NCI-H2107 treated with DMSO at 0.1 percent for 48 hours (cell line): ENCODE data around the gene TNFRSF1B.

Experiments used
- DNase-seq: peaks from one replicate; lab custom pipeline; 2025; ENCODE audit not compliant: unreplicated experiment; lab: John Stamatoyannopoulos, UW

The TNFRSF1B gene

DNA sequence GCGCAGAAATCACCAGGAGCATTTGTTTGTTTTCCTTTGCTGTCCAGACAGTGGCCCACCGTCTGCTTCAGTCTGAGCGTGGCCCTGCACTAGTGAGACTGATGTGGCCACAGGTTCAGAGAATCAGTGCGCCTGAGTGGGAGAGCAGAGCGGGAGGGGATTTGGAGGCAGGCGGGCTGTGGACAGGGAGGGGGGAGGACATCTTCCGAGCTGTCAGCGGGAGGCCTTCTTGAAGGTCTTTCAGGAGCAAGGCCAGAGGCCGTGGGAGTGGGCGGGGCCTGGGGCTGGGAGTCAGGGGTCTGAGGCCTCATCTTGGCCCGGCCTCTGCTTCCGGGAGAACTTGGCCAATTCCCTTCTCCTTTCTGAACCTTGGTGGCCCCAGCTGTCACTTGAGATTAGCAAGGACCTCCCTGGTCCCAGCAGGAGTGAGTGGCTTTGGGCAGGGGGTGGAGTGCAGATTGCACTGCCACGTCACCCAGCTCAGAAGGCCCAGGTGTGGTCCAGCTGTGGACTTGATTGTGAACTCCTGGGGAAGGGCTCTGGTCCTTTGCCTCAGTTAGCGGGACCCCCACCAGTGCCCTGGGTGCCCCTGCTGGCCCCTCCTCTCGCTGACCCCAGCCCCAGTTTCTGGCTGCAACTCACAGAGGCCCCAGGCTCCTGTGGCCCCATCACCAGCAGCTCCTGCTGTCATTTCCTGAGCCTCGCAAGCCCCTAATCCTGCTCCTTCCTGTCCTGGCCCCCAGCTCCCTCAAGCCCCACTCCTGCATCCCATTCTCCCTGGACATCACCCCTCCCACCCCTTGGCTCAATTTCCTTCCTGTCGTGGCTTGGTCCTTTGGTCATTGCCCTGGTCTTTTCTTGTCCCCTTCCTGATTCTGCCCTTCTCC, 8.4 kb downstream of the TNFRSF1B start:
- no peak for DNase-seq

- no peak for DNase-seq
Measured at GRCh38 chr1:12176298-12177118, 9.7 kb downstream of the TNFRSF1B start.

- no peak for DNase-seq
Measured at GRCh38 chr1:12177156-12177998, 10.6 kb downstream of the TNFRSF1B start.

DNA sequence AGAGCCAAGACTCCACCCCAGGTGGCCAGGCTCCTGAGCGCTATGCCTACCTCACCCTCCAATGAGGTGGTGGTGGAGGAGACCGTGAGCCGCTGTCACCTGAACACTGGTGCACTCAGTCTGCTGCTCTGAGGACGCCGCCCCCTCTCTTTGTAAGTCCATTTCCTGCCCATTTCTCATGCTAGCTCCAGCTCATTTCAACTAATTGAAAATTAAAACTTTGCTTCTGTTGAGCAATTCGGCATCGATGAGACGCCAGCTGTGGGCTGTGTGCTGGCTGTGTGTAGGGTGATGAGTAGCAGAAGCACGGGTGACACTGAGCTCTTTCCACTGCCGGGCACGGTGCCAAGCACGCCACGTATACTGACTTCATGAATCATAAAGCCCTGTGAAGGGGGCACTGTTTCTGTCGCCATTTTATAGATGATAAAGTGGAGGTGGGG, 11.2 kb downstream of the TNFRSF1B start:
- DNase-seq: peak; percentile 80

DNA sequence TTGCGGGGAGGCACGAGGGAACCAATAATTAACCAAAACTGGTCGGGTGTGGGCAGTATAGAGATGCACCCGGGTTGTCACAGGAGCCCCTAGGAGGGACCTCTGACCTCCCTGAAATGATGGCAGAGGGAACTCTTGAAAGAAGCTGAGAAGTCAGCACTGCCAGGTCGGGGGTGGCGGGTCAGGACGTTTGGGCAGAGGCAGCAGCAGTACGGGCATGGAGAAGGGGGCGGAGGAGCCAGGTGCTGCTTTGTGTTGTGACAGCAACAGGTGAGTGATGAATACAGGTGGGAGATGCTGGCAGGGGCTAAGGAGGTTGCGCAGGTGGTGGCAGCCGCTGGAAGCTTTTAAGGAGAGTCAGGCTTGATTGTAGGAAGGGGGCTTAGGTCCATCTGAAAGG, 11.7 kb downstream of the TNFRSF1B start:
- peak; percentile 45 for DNase-seq

- DNase-seq: no peak
Measured at GRCh38 chr1:12179111-12179519, 12.3 kb downstream of the TNFRSF1B start.

- DNase-seq: no peak
Measured at GRCh38 chr1:12179676-12180075, 12.9 kb downstream of the TNFRSF1B start.

DNA sequence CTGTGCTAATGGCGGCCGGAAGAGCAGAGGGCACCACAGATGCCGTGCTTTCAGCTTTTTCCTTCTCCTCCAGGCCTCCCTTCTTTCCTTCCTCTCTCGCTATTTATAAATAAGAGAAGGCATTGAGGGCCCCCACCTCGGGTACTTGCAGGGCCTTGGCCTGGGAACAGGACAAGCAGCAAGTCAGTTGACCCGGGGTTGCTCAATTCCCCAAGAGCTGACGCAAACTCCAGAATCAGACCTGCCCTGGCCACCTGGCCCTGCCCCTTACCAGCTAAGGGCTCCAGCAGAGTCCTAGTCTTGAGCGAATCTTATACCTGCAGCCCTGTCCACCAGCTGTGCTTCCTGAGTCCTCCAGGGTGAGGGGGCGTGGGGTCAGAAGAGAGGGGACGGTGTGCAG, 13.5 kb downstream of the TNFRSF1B start:
- no peak for DNase-seq

GRCh38 chr1:12180903-12181302, 14.1 kb downstream of the TNFRSF1B start:
- DNase-seq: no peak

- no peak for DNase-seq
Measured at GRCh38 chr1:12181568-12181967, 14.8 kb downstream of the TNFRSF1B start.

DNA sequence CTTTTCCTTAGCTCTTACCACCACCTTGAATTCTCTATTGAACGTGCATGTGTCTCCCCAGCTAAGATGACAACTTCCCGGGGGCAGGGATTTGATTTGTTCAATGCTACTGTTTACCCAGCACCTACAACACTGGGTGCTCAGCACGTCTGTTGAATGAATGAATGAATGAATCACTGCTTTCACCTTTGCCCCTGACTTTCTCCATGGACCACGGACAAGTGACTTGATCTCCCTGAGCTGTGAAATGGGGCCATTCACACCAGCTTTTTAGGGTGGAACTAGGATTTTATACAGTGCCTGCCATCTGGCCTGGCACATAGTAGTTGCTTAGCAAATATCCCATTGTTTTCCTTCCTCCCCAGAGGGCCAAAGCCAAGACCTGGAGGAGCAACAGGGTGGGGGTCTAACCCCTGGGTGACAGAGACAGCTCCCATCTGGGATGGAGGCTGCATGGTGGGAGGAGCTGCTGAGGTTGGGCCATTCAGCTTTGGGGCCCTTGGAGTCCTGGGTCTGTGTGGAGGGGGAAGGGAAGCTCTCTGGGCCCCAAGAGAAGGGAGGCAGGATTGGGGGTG, 15.7 kb downstream of the TNFRSF1B start:
- no peak for DNase-seq

DNA sequence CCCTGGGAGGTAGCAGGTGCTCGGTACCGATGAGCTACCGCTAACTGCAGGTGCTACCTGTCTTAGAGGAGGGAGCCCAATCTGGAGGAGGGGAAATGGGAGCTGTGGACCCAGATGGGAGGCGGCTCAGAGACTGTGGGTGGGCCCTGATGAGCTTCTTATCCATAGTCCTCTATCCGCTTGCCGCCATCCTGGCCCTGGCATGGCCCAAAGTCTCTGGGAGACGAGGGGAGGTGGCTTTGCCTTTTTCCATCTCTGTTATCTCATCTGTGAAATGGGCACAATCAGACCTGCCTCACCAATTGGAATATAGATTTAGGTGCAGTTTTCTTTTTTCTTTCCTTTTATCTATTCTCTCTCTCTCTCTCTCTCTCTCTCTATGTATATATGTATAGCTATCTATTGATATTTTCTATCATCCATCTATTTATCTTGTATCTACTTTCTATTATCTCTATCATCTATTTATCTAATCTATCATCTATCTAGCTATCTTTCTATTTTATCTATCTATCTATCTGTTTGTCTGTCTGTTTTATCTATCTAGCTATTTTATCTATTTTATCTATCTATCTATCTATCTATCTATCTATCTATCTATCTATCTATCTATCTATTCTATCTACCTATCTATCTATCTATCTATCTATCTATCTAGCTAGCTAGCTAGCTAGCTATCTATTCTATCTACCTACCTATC, 16.5 kb downstream of the TNFRSF1B start:
- DNase-seq: no peak

DNA sequence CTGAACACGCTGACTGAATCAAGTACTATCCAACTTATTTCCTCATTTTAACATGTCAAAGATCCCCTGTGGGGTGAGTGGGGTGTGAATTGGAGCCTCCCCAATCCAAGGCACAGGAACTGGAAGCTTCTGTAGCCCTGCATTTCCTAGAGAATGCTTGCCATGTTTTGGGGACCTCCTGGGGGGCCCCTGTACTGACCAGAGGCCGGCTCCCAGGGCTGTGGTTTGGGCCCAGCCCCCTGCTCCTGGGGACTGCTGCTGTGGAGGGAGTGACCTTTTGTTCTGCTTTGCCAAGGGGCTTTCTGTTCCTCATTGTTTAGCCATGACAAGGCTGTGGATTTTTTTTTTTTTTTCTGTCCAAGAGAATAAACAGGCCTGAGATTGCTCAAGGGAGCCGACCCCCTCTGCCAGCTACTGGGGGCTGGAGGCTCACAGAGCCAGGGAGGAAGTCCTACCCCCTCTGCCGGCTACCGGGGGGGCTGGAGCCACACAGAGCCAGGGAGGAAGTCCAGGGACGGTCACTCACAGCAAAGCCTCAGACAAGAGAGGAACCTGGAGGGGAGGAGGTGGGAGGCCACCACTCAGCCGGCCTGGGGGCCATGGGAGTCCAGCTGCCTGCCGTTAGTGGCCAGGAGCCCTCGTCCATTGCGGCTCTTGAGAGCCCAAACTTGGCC, 17.4 kb downstream of the TNFRSF1B start:
- DNase-seq: no peak

- no peak for DNase-seq
Measured at GRCh38 chr1:12185036-12185917, 18.5 kb downstream of the TNFRSF1B start.

DNA sequence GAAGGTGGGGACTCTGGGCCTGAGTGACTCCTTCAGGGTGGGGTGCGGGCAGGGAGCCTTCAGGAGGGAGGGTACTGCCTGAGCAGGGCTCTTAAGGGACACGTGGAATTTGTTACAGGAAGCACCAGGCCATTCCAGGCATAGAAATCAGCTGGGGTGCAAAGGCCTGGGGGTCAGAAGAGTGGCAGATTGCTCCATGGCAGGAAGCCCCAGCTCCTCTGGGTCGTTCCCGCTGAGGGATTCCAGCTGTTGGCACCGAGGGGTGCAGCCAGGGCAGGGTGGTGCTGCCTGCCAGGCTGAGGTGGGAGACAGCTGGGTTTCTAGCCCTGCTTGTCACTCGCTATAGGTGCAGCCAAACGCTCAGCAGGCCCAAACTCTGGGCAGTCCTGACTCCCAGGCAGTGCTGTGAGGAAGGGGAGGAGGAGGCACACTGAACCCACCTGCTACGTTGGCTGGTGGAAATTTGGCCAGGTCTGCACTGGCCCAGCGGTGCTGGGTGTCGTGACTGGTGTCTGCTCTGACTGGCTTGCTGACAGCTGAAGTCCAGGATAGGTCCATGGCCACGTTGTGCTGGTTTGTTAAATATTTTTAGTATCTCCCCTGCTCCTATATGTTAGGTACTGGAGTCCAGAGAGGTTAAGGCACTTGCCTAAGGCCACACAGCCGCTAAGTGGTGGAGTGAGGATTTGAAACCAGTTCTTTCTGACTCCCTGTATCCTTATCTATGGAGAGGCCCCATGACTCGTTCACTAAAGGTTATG, 19.3 kb downstream of the TNFRSF1B start:
- DNase-seq: no peak

DNA sequence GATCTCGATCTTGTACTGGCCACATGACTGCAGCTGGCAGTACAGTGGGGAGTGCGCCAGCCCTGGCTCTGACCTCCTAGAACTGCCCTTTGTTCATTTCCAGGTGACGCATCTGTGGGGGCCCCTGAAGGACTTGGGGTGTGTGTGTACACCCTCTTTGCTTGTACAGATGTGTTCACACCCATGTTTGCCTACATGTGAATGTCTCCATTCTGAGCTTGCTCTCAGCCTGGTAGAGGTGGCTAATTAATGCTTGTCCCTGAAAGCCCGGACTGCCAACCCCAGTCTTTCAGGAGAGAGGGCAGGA, 19.8 kb downstream of the TNFRSF1B start:
- DNase-seq: no peak

- DNase-seq: no peak
Measured at GRCh38 chr1:12188115-12188514, 21.3 kb downstream of the TNFRSF1B start.
